ENCODE measurements around the gene PHEX. TPM values are rescaled to one million over a fixed set of nuclear protein-coding genes. Genes with fewer than 3 reads are reported as not detected.

PHEX gene
- total and polyA plus RNA-seq, 7 donors, result 0.16 to 0.83 (median 0.71) TPM; not detected in 2

- Histone ChIP-seq H3K36me3 (no peaks in the 10 kb centered on the region), H3K9me3 (no peaks in the 10 kb centered on the region), H3K4me1 (peaks cover 0 to 22% (median 11%) of the 10 kb centered on the region in 4 donors), H3K4me3 (no peak overlapping the region), H3K27me3 (no peaks in the 10 kb centered on the region), H3K27ac (peak overlapping the region; percentile 58 to 74 (median 67))
- intact Hi-C loops (cut with DNase I), result loop anchor here (5.0 to 10.0 kb wide), 5 partner anchors 58 to 1300 kb away; partner anchors contain the start of gene PTCHD1
- 39 to 57% methylated on average over 4 of the region's 4 CpGs for WGBS, 2 donors
- no peak for DNase-seq
- TF ChIP-seq POLR2A (IDR thresholded peaks at IDR 0.05), result no peak
- TF ChIP-seq CTCF (IDR thresholded peaks at IDR 0.05), result no peak
- TF ChIP-seq EP300 (IDR thresholded peaks at IDR 0.05), result no peak
- TF ChIP-seq POLR2AphosphoS5 (IDR thresholded peaks at IDR 0.05), result no peak
Measured at GRCh38 chrX:22134681-22135080, 102.6 kb downstream of the PHEX start.

- Histone ChIP-seq H3K4me3 (no peak overlapping the region), H3K4me1 (peaks cover 0 to 22% (median 11%) of the 10 kb centered on the region in 4 donors), H3K9me3 (no peaks in the 10 kb centered on the region), H3K27me3 (no peaks in the 10 kb centered on the region), H3K27ac (peak overlapping the region; percentile 58 to 74 (median 67)), H3K36me3 (no peaks in the 10 kb centered on the region)
- intact Hi-C loops (cut with DNase I), result loop anchor here (5.0 to 10.0 kb wide), 5 partner anchors 57 to 1300 kb away; partner anchors contain the start of gene PTCHD1
- TF ChIP-seq CTCF (IDR thresholded peaks at IDR 0.05) (no peak), EP300 (IDR thresholded peaks at IDR 0.05) (peak in 1 of 4 donors; percentile 21)
- no peak for DNase-seq
- 53 to 81% methylated on average over 4 of the region's 4 CpGs for WGBS, 2 donors
Measured at GRCh38 chrX:22135171-22135711, 103.1 kb downstream of the PHEX start.

- intact Hi-C loops (cut with DNase I), result loop anchor here (5.0 to 10.0 kb wide), 5 partner anchors 56 to 1299 kb away; partner anchors contain the start of gene PTCHD1
- Histone ChIP-seq H3K27me3 (no peaks in the 10 kb centered on the region), H3K9me3 (no peaks in the 10 kb centered on the region), H3K4me3 (no peak overlapping the region), H3K36me3 (no peaks in the 10 kb centered on the region), H3K27ac (peak overlapping the region; percentile 60 to 74 (median 67)), H3K4me1 (peaks cover 0 to 22% (median 11%) of the 10 kb centered on the region in 4 donors)
- DNase-seq, result no peak
- 24 to 28% methylated on average over 11 of the region's 11 CpGs for WGBS, 2 donors
- no peak for TF ChIP-seq POLR2A (IDR thresholded peaks at IDR 0.05)
- peak in 3 of 4 experiments; percentile 29 to 65 (median 57) for TF ChIP-seq CTCF (IDR thresholded peaks at IDR 0.05)
Measured at GRCh38 chrX:22135994-22136684, 104.0 kb downstream of the PHEX start.

GRCh38 chrX:22136711-22137110 lies 104.6 kb downstream of the PHEX start:
- Histone ChIP-seq H3K27me3 (no peaks in the 10 kb centered on the region), H3K4me1 (peaks cover 0 to 22% (median 11%) of the 10 kb centered on the region in 4 donors), H3K4me3 (no peak overlapping the region), H3K36me3 (no peaks in the 10 kb centered on the region), H3K9me3 (no peaks in the 10 kb centered on the region), H3K27ac (peak overlapping the region; percentile 60 to 74 (median 67))
- no peak for TF ChIP-seq POLR2A (IDR thresholded peaks at IDR 0.05)
- TF ChIP-seq CTCF (IDR thresholded peaks at IDR 0.05), result no peak
- no peak for TF ChIP-seq POLR2AphosphoS5 (IDR thresholded peaks at IDR 0.05)
- no peak for TF ChIP-seq EP300 (IDR thresholded peaks at IDR 0.05)
- DNase-seq, result no peak
- 75 to 84% methylated on average over 5 of the region's 5 CpGs for WGBS, 2 donors
- intact Hi-C loops (cut with DNase I), result loop anchor here (5.0 to 10.0 kb wide), 5 partner anchors 56 to 1298 kb away; partner anchors contain the start of gene PTCHD1

All from sigmoid colon (tissue), 7 donors.